C4-2B (cell line): ENCODE measurements around the gene TOPAZ1.

Experiments used
- H3K27ac ChIP-seq: fragments of 450-650 bp; 2 replicates; pipeline ENCODE4 v1.5.1; 2017
- CTCF ChIP-seq: fragments of 450-650 bp; conservative IDR thresholded peaks from 2 replicates; pipeline ENCODE4 v1.5.1; 2017; ENCODE audit warnings: mild to moderate bottlenecking
- ZFX ChIP-seq: fragments of 450-650 bp; IDR thresholded peaks from 2 replicates; pipeline ENCODE4 v1.6.1; 2017

Gene TOPAZ1

DNA sequence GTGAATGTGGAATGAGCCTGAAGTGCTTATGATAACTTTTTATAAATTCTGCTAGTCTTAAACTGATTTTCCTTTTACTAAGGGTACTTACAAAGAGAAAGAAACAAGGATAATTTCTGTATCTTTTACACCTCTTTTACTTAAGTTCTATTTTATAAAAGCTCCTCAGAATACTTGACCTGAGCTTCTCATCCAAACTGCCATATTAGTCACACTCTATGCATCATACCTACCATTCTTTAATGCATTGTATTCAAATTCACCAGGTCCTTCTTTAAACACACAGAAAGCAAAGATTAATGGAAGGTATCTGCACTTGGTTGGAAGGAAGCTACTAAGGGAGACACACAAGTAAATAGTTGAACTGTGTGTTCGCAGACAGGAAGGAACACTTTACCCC lies 1.6 kb upstream of the TOPAZ1 start:
- no peak for TF ChIP-seq ZFX
- no peak for TF ChIP-seq CTCF
- no peak overlapping the region for H3K27ac ChIP-seq

GRCh38 chr3:44242721-44243120 lies 1.0 kb downstream of the TOPAZ1 start:
- TF ChIP-seq ZFX (no peak), CTCF (no peak)
- no peak overlapping the region for H3K27ac ChIP-seq

GRCh38 chr3:44248152-44248551 lies 6.5 kb downstream of the TOPAZ1 start:
- H3K27ac ChIP-seq = no peak overlapping the region
- TF ChIP-seq ZFX (no peak), CTCF (no peak)

DNA sequence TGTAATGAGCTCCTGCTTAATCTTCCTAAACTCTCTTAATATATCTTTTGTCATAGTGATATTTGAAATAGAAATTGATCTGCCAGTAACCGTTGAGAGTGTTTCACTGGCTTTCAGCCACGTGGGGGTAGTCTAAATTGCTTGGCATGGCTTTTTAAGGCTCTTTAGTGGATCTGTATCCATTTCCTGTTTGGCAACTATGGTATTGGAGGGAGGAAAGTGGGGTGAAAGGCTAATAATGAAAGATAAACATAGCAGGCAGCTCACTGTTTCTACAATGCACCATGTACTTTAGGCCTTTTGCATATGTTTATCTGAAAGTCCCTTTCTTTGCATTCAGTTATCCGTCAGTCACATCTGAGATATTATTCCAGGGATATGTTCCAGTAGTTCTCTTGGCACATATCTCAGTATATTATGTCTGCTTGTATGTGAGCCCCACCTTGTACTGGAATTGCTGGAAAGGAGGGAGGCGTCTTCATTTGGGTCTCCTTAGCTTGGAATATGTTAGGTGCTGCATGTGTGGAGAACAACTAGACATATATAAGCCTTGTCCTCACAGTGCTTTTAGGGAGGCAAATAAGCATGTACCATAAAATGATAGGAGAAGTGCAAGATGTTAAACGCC lies 10.8 kb downstream of the TOPAZ1 start:
- no peak overlapping the region for H3K27ac ChIP-seq
- TF ChIP-seq ZFX = no peak
- no peak for TF ChIP-seq CTCF

- H3K27ac ChIP-seq = no peak overlapping the region
- TF ChIP-seq CTCF (no peak), ZFX (no peak)
Observed at GRCh38 chr3:44259404-44259803, 17.7 kb downstream of the TOPAZ1 start.

DNA sequence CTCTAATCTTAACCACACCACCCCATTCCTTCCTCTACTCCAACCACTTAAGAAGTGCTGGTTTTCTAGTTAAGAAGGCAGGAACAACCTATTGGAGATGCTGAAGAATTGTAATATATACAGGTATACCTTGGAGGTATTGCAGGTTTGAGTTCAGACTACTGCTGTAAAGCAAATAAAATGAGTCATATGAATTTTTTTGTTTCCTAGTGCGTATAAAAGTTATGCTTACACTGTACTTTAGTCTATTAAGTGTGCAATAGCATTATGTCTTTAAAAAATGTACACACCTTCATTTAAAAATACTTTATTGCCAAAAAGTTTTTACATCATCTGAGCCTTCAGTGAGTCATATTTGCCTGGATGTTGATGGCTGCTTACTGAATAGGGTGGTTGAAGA lies 22.5 kb downstream of the TOPAZ1 start:
- no peak for TF ChIP-seq CTCF
- no peak for TF ChIP-seq ZFX

DNA sequence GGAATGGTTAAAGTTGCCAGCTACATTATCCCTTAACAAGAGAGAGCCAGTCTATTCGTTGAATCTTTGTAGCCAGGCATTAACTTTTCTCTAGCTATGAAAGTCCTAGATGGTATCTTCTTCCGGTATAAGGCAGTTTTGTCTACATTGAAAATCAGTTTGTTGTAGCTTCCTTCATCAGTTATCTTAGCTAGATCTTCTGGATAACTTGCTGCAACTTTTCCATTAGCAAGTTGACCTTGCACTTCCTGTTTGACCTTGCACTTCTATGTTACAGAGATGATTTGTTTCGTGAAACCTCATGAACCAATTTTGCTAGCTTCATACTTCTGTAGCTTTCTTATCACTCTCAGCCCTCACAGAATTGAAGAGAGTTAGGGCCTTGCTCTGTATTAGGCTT lies 24.1 kb downstream of the TOPAZ1 start:
- TF ChIP-seq CTCF (no peak), ZFX (no peak)
- H3K27ac ChIP-seq = no peak overlapping the region

More for the DNA sequence above, 22.5 kb downstream of the TOPAZ1 start:
- H3K27ac ChIP-seq = no peak overlapping the region
